Prostate gland (tissue), 2 donors: ENCODE results near the gene TEX14.

Experiments used
- POLR2A ChIP-seq: fragments of 450-650 bp; IDR thresholded peaks from one replicate; pipeline ENCODE4 v1.6.1; 2016; ENCODE audit warnings: antibody characterized with exemption, mild to moderate bottlenecking
- POLR2AphosphoS5 ChIP-seq: sonication (generic); formaldehyde crosslinking; IDR thresholded peaks from one replicate; pipeline ENCODE4 v1.6.1; 2017; ENCODE audit warnings: antibody characterized with exemption
- TF ChIP-seq, protein P1 (sequence below), 4 experiments: fragments of 200-600 bp in 2 of 4; fragments of 450-650 bp in 2 of 4; sonication (generic) in 2 of 4; IDR thresholded peaks; 1 replicate in 3 of 4; 2 replicates in 1 of 4; pipeline ENCODE4 v1.5.1; 2016 to 2019; ENCODE audit warnings: antibody characterized with exemption in 4 of 4, mild to moderate bottlenecking in 2 of 4, moderate library complexity in 2 of 4

- TF ChIP-seq, protein P1, sequence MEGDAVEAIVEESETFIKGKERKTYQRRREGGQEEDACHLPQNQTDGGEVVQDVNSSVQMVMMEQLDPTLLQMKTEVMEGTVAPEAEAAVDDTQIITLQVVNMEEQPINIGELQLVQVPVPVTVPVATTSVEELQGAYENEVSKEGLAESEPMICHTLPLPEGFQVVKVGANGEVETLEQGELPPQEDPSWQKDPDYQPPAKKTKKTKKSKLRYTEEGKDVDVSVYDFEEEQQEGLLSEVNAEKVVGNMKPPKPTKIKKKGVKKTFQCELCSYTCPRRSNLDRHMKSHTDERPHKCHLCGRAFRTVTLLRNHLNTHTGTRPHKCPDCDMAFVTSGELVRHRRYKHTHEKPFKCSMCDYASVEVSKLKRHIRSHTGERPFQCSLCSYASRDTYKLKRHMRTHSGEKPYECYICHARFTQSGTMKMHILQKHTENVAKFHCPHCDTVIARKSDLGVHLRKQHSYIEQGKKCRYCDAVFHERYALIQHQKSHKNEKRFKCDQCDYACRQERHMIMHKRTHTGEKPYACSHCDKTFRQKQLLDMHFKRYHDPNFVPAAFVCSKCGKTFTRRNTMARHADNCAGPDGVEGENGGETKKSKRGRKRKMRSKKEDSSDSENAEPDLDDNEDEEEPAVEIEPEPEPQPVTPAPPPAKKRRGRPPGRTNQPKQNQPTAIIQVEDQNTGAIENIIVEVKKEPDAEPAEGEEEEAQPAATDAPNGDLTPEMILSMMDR (IDR thresholded peaks at IDR 0.05): peak; percentile 68 to 85 (median 76)
- TF ChIP-seq POLR2A (no peak), POLR2AphosphoS5 (no peak)
Measured at GRCh38 chr17:58710948-58711552, 19.2 kb upstream of the TEX14 start.
